NCI-H1417 (cell line): ENCODE measurements around the gene ABCA8.

Experiments used
- DNase-seq, 3 experiments: peaks; one replicate each; lab custom pipeline; 2025; lab: John Stamatoyannopoulos, UW

The ABCA8 gene

GRCh38 chr17:68942389-68942788, 12.8 kb downstream of the ABCA8 start:
- no peak for DNase-seq

DNA sequence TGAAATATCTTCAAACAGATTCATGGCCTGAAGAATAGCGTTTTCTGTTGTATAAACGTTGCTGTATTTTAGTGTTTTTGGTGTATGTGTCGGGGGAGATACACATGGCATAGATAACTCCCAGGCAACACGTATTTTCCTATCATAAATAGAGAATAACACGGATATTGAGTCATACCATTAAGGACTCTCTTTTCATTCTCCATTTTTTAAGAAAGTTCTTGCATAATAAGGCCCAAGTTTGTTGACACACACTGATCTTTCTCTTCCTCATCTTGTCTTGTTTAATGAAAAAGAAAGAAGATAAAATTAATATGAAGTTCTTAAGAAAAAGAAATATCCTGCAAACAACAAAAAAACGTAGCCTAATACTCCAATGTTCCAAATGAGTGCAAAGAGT, 13.4 kb downstream of the ABCA8 start:
- no peak for DNase-seq

- DNase-seq, result no peak
These were observed 16.0 kb downstream of the ABCA8 start for GRCh38 chr17:68939195-68939594.

DNA sequence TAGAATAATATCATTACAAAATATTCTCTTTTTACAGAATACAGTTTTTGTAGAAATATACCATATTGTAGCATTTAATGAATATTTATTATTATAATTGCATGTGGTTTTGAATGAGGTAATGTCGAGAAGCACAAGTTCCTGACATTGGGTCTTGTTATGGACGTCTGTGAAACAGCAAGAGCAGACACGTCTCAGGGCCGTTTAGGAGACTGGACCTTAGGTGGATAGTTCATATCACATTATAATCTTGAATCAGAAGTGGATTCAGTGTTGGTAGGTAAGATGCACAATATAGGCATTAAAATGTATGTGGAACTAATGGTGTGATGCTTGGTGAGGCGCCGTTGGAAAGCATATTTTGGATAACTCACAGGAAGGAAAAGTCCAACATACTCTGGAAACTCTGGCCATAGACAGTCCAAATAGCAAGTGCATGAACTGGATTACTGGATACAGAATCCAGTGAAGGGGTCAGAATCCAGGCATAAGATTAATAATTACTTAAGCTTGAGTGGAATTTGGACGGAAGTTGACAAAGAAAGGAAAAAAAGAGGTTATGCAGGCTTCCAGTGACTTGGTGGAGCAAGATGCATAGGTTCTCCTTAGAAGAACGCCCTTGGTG, 17.2 kb downstream of the ABCA8 start:
- DNase-seq, result no peak

- no peak for DNase-seq
These were observed 27.7 kb downstream of the ABCA8 start for GRCh38 chr17:68927516-68927915.

GRCh38 chr17:68924793-68925720, 30.1 kb downstream of the ABCA8 start:
- DNase-seq, result no peak

DNA sequence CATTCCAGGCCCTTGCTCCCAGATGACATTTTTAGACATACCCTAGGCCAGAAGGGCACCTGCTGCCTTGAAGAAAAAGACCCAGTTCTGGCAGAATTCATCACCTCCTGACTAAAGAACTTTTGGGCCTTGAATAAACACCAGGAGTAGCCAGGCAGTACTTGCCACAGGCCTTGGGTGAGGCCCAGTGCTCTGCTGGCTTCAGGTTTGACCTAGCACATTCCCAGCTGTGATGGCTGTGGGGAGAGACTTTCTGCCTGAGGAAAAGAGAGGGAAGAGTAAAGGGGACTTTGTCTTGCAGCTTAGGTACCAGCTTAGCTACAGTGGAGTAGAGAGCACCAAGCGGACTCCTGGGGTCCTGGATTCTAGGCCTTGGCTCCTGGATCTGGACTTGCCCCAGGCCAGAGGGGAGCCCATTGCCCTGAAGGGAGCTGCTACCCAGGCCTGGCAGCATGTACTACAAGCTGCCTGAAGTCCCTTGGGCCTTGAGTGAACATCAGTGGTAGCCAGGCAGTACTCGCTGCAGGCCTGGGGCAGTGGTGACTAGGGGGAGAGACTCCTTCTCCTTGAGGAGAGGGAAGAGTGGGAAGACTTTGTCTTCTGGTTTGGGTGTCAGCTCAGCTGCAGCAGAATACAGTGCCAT, 44.3 kb downstream of the ABCA8 start:
- no peak for DNase-seq

- no peak for DNase-seq
These were observed 44.9 kb downstream of the ABCA8 start for GRCh38 chr17:68910251-68910705.

DNA sequence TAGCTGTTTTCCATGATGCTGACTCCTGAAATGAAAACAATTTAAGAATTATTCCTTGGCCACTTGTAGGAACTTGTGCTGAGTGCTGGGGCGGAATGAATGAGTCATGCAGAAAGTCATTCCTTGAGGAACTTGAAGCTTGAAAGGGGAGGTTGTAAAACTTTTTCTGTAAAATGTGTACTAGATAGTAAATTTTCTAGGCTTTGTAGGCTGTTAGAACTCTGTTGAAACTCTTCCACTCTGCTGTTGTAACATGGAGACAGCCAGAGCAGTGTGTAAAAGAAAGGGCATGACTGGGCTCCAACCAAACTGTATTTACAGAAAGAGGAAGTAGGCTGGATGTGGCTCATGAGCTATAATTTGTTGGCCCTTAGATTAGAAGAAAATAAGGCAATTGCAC, 46.1 kb downstream of the ABCA8 start:
- DNase-seq, result no peak

DNA sequence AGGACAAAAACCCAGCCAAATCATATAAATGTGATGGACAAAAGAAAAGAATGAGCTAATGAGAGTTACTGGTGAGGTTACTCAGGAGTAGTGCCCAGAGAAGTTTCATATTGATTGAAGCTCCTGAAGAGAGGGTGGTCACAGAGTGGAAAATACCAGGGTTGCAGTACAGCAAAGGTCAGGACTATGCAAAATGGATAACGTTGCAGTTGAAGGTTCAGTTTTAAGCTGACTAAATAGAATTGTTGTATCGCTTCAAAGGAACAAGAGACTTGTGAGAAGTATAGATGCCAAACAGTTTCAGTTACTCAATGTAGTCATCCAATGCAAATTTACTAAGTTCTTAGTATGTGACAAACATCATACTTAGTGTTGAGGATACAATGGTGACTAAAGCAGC, 47.1 kb downstream of the ABCA8 start:
- DNase-seq, result no peak

- peak in 1 of 3 experiments; percentile 6 for DNase-seq
These were observed 48.6 kb downstream of the ABCA8 start for GRCh38 chr17:68906638-68907037.

GRCh38 chr17:68903286-68903685, 51.9 kb downstream of the ABCA8 start:
- DNase-seq, result peak in 1 of 3 experiments; percentile 66

- no peak for DNase-seq
These were observed 57.6 kb downstream of the ABCA8 start for GRCh38 chr17:68897557-68897956.

DNA sequence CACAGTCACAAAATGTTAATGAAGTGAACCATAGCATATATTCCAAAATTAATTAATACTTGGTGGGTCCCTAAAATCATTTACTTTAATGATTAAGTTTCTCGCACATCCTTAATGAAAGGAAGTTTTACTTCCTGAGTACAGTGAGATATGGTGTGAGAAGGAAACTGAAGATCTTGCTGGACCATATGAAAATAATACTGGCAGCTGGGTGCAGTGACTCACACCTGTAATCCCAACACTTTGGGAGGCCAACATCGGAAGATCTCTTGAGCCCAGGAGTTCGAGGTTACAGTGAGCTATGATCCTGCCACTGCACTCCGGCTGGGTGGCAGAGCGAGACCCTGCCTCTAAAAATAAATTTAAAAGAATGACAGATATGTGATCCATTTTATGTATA, 62.5 kb downstream of the ABCA8 start:
- DNase-seq, result no peak

- DNase-seq, result no peak
These were observed 63.0 kb downstream of the ABCA8 start for GRCh38 chr17:68892193-68892592.

DNA sequence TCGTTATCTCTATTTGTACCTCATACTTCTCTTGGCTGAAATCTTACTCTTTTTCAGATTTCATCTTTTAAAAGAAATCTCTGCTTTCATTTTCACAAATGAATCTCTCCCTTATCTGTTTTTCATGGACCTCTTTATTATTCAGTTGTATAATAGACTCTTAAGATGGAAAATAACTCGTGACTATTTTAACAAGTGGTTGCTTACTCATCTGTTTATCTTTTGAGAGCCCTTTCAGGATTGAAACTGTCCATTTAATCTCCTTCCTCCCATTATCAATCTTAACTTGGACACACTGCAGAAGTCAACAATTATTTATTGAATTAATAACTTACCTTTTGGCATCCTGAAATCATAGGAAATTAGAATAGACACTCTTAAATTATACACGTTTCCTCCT, 68.8 kb downstream of the ABCA8 start:
- no peak for DNase-seq

DNA sequence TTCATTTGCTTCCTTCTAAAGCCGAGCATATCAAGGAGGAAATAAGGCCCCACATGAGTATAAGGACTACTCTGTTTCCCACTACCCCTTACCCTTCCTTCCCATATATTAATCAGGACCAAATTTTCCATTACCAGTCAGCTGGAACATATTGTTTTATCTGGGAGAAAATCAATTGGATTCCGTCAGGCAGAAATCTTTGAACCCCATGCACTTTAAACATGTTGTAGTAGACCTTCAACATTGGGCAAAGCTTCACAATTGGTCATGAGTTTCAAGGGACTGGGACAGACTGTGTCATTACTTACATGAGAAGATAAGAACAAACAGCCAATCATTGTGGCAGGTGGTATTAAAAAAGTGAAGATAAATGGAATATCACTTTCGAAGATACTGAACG, 70.3 kb downstream of the ABCA8 start:
- DNase-seq, result no peak

- DNase-seq, result no peak
These were observed 76.8 kb downstream of the ABCA8 start for GRCh38 chr17:68878226-68878885.

DNA sequence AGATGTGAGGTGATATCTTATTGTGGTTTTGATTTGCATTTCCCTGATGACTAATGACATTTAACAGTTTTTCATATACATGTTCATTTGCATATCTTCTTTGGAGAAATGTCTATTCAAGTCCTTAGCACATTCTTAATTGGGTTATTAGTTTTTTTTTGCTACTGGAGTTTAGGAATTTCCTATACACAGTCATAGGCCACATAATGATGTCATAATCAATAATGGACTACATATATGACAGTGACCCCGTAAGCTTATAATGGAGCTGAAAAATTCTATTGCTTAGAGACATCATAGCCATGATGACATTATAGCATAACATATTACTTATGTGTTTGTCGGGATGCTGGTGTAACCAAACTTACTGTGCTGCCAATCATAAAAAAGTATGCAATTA, 83.7 kb downstream of the ABCA8 start:
- DNase-seq, result no peak

GRCh38 chr17:68870976-68871375, 84.2 kb downstream of the ABCA8 start:
- DNase-seq, result no peak

- DNase-seq, result no peak
These were observed 84.9 kb downstream of the ABCA8 start for GRCh38 chr17:68870161-68870826.

DNA sequence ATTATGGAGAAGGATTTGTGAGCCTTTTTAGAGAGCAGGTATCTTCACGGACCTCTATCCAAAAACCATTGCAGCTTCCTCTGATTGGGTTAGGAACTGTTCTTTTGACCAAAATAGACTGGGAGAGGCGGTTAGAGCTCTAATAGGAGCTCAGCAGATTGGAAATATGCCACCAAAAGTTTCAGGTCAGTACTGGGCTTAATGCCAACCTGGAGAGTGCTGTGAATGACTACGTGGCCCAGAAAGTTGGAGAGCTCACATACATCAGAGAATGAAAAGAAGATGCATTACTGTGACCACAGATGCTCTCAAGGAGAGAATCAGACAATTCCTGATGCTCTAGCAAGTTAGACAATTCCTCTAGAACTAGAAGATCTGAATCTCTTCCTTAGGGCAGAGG, 86.5 kb downstream of the ABCA8 start:
- peak in 1 of 3 experiments; percentile 37 for DNase-seq
